Keratinocyte (primary cell): ENCODE measurements around the gene BRD1. TPM values are rescaled to one million over a fixed set of nuclear protein-coding genes. Genes with fewer than 3 reads are reported as not detected.

Experiments used
- DNase-seq: peaks from one replicate; pipeline ENCODE4 v3.0.0-alpha.2; 2011; ENCODE audit warnings: low read depth, missing footprints, low spot score
- FAIRE-seq: peaks from 2 replicates; lab custom pipeline; 2011; peaks lifted over from hg19 to GRCh38; lab: Jason Lieb, UNC
- H2AFZ ChIP-seq: 2 replicates; pipeline ENCODE4 v1.6.0; 2012; ENCODE audit warnings: low read length, control low read depth, inconsistent platforms; ENCODE audit not compliant: control insufficient read depth
- H3K27ac ChIP-seq: 2 replicates; pipeline ENCODE4 v1.5.1; 2011; ENCODE audit warnings: low read length; ENCODE audit not compliant: control insufficient read depth, insufficient read depth
- H3K27me3 ChIP-seq: 3 replicates; pipeline ENCODE4 v1.6.0; 2011; ENCODE audit warnings: low read length; ENCODE audit not compliant: control insufficient read depth, insufficient read depth; ENCODE audit errors: extremely low read depth
- H3K36me3 ChIP-seq, 2 experiments: 2 replicates in 1 of 2; 3 replicates in 1 of 2; pipeline ENCODE4 v1.5.1; 2011; ENCODE audit warnings: low read length in 2 of 2, mild to moderate bottlenecking in 1 of 2; ENCODE audit not compliant: control insufficient read depth in 2 of 2, insufficient read depth in 2 of 2; ENCODE audit errors: extremely low read depth in 1 of 2
- H3K4me1 ChIP-seq: 3 replicates; pipeline ENCODE4 v1.5.1; 2011; ENCODE audit warnings: low read length; ENCODE audit not compliant: control insufficient read depth, insufficient read depth; ENCODE audit errors: extremely low read depth
- H3K4me2 ChIP-seq: 3 replicates; pipeline ENCODE4 v1.6.0; 2011; ENCODE audit warnings: low read depth, low read length; ENCODE audit not compliant: control insufficient read depth, insufficient read depth; ENCODE audit errors: extremely low read depth
- H3K4me3 ChIP-seq, 3 experiments: fragments of 200-600 bp in 1 of 3; sonication (generic) in 1 of 3; 2 replicates in 2 of 3; 3 replicates in 1 of 3; pipeline ENCODE4 v1.5.1; 2011 to 2016; ENCODE audit warnings: low read length in 3 of 3, mild to moderate bottlenecking in 3 of 3, control low read depth in 2 of 3, inconsistent platforms in 1 of 3, low read depth in 1 of 3, mixed read lengths in 1 of 3, mixed run types in 1 of 3, moderate library complexity in 1 of 3; ENCODE audit not compliant: control insufficient read depth in 2 of 3, insufficient read depth in 2 of 3; ENCODE audit errors: extremely low read depth in 1 of 3
- H3K79me2 ChIP-seq: 2 replicates; pipeline ENCODE4 v1.6.0; 2012; ENCODE audit warnings: low read length; ENCODE audit not compliant: control insufficient read depth, insufficient read depth
- H3K9ac ChIP-seq: 3 replicates; pipeline ENCODE4 v1.6.0; 2011; ENCODE audit warnings: low read length; ENCODE audit not compliant: control insufficient read depth, insufficient read depth; ENCODE audit errors: extremely low read depth
- H3K9me1 ChIP-seq: 3 replicates; pipeline ENCODE4 v1.6.0; 2011; ENCODE audit warnings: low read length; ENCODE audit not compliant: control insufficient read depth, insufficient read depth; ENCODE audit errors: extremely low read depth
- H3K9me3 ChIP-seq: 2 replicates; pipeline ENCODE4 v1.5.1; 2012; ENCODE audit warnings: low read depth, low read length; ENCODE audit not compliant: control insufficient read depth
- H4K20me1 ChIP-seq: 3 replicates; pipeline ENCODE4 v1.6.0; 2011; ENCODE audit warnings: low read length; ENCODE audit not compliant: control insufficient read depth, insufficient read depth; ENCODE audit errors: extremely low read depth
- EZH2 ChIP-seq: IDR thresholded peaks from one replicate; pipeline ENCODE4 v1.6.1; 2012; ENCODE audit warnings: inconsistent platforms, mild to moderate bottlenecking, low read length, moderate library complexity
- dilution Hi-C: fragments of 300-500 bp; cut with MboI; formaldehyde crosslinking; loops from one replicate; pipeline ENCODE4 v1.7.0; 2020; ENCODE audit warnings: low sequenced_read_pairs; ENCODE audit not compliant: extremely low pct_ligation_motif_present
- polyA plus RNA-seq, 5 experiments: library from polyadenylated mRNA; depleted of rRNA in 3 of 5; stranded (reverse) in 3 of 5; stranded (forward) in 1 of 5; unstranded in 1 of 5; fragments of >200 nt; gene quantifications; 1 replicate in 1 of 5; 2 replicates in 3 of 5; 3 replicates in 1 of 5; pipeline versions ENCODE4 v1.2.1 to v1.2.3, GENCODE V29; 2011 to 2012; ENCODE audit warnings: missing spikeins in 2 of 5, low read depth in 1 of 5, low replicate concordance in 1 of 5
- TF ChIP-seq, protein P1 (sequence below), 3 experiments: IDR thresholded peaks in 1 of 3; conservative IDR thresholded peaks in 1 of 3; optimal IDR thresholded peaks in 1 of 3; 2 replicates in 2 of 3; 3 replicates in 1 of 3; pipeline versions ENCODE3 to v1.5.1; 2011; ENCODE audit warnings: low read length in 3 of 3, mild to moderate bottlenecking in 3 of 3, moderate library complexity in 2 of 3, control low read depth in 1 of 3, inconsistent platforms in 1 of 3; ENCODE audit not compliant: insufficient read depth in 2 of 3; ENCODE audit errors: extremely low read depth in 1 of 3

Gene BRD1
- polyA plus RNA-seq, 1 donor (not counting 4 experiments of a cell fraction or from before 2014, with no cell fraction given): 4.3 TPM

DNA sequence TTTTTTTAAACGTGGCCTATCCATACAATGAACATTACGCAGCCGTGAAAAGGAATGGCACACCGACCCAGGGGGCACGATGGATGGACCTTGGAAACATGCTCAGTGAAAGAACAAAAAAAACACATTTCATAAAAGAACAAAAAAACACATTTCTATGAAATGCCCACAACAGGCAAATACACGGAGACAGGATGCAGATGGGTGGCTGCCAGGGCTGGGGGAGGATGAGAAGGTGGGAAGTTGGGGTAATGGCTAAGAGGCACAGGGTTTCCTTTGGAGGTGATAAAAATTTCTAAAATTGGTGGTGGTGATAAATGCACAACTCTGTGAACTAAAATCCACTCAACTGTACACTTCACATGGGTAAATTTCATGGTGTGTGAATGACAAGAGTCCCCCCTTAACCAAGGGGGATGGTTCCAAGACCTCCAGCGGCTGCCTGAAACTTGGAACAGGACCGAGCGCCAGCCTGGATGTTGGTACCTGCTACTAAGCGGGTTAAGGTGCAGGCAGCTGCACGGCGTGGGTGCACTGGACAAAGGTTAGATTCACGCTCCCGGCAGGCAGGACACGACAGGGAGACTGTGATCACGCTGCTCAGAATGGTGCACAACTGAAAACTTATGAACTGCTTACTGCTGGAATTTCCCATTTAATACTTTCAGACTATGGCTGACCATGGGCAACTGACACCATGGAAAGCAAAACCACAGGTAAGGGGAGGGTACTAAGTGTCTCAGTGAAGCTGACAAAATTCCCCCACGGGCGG is 16.5 kb downstream of the BRD1 start:
- no peak for DNase-seq
- Histone ChIP-seq H3K4me1 (peaks cover 6% of the 10 kb centered on the region), H3K4me2 (no peak overlapping the region), H4K20me1 (peaks cover 38% of the 10 kb centered on the region), H3K27ac (no peak overlapping the region), H3K9me3 (no peaks in the 10 kb centered on the region), H3K36me3 (peaks cover 5 to 19% of the 10 kb centered on the region in 2 experiments), H2AFZ (no peak overlapping the region), H3K27me3 (no peaks in the 10 kb centered on the region), H3K9me1 (peaks cover 3% of the 10 kb centered on the region), H3K9ac (no peak overlapping the region), H3K79me2 (peaks cover 97% of the 10 kb centered on the region), H3K4me3 (no peak overlapping the region)
- FAIRE-seq: no peak
- dilution Hi-C loops: no loop called here
- TF ChIP-seq EZH2: no peak
- TF ChIP-seq, protein P1, sequence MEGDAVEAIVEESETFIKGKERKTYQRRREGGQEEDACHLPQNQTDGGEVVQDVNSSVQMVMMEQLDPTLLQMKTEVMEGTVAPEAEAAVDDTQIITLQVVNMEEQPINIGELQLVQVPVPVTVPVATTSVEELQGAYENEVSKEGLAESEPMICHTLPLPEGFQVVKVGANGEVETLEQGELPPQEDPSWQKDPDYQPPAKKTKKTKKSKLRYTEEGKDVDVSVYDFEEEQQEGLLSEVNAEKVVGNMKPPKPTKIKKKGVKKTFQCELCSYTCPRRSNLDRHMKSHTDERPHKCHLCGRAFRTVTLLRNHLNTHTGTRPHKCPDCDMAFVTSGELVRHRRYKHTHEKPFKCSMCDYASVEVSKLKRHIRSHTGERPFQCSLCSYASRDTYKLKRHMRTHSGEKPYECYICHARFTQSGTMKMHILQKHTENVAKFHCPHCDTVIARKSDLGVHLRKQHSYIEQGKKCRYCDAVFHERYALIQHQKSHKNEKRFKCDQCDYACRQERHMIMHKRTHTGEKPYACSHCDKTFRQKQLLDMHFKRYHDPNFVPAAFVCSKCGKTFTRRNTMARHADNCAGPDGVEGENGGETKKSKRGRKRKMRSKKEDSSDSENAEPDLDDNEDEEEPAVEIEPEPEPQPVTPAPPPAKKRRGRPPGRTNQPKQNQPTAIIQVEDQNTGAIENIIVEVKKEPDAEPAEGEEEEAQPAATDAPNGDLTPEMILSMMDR (optimal IDR thresholded peaks at IDR 0.05 in 1 of 3, IDR thresholded peaks at IDR 0.05 in 1 of 3, conservative IDR thresholded peaks at IDR 0.05 in 1 of 3; ENCODE audit: extremely low read depth in 1 of 3, insufficient read depth in 2 of 3, low read length in 3 of 3): no peak

DNA sequence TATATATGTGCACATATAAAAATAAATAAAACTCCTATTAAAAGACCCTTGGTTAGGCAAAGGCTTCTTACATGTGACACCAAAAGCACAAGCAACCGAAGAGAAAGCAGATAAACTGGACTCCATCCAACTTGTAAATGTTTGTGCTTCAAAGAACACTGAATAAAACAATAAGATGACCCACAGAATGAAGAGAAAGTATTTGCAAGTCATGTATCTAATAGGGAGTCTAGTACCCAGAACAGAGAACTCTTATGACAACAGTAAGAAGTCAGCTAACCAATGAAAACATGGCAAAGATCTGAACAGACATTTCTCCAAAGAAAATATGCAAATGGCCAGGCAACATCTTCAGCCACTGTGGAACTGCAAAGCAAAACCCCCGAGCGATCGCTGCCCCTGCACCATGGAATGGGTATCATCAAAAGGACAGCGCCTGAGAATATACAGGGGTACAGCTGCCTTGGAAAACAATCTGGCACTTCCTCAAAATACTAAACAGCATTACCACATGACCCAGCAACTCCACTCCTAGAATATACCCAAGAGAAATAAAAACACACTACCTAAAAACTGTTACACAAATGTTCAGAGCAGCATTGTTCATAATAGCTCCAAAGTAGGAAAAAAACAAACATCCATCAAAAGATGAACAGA is 17.2 kb downstream of the BRD1 start:
- dilution Hi-C loops: no loop called here
- FAIRE-seq (no peak), DNase-seq (no peak)
- Histone ChIP-seq H3K9me1 (peaks cover 3% of the 10 kb centered on the region), H4K20me1 (peaks cover 35% of the 10 kb centered on the region), H3K4me1 (peaks cover 6% of the 10 kb centered on the region), H3K36me3 (peaks cover 5 to 18% of the 10 kb centered on the region in 2 experiments), H3K4me3 (no peak overlapping the region), H3K9ac (no peak overlapping the region), H2AFZ (no peak overlapping the region), H3K27ac (no peak overlapping the region), H3K4me2 (no peak overlapping the region), H3K27me3 (no peaks in the 10 kb centered on the region), H3K79me2 (peaks cover 97% of the 10 kb centered on the region), H3K9me3 (no peaks in the 10 kb centered on the region)
- TF ChIP-seq, protein P1 (optimal IDR thresholded peaks at IDR 0.05 in 1 of 3, IDR thresholded peaks at IDR 0.05 in 1 of 3, conservative IDR thresholded peaks at IDR 0.05 in 1 of 3; ENCODE audit: extremely low read depth in 1 of 3, insufficient read depth in 2 of 3, low read length in 3 of 3): no peak
- no peak for TF ChIP-seq EZH2
